Measurements from ENCODE around the gene COPS3. TPM values are rescaled to one million over a fixed set of nuclear protein-coding genes. Genes with fewer than 3 reads are reported as not detected.
A peak's percentile ranks its signal among the peaks of the same experiment; 100 is the strongest.

Gene COPS3
- total RNA-seq, 1 experiment from 2014 or later, result 125 TPM

DNA sequence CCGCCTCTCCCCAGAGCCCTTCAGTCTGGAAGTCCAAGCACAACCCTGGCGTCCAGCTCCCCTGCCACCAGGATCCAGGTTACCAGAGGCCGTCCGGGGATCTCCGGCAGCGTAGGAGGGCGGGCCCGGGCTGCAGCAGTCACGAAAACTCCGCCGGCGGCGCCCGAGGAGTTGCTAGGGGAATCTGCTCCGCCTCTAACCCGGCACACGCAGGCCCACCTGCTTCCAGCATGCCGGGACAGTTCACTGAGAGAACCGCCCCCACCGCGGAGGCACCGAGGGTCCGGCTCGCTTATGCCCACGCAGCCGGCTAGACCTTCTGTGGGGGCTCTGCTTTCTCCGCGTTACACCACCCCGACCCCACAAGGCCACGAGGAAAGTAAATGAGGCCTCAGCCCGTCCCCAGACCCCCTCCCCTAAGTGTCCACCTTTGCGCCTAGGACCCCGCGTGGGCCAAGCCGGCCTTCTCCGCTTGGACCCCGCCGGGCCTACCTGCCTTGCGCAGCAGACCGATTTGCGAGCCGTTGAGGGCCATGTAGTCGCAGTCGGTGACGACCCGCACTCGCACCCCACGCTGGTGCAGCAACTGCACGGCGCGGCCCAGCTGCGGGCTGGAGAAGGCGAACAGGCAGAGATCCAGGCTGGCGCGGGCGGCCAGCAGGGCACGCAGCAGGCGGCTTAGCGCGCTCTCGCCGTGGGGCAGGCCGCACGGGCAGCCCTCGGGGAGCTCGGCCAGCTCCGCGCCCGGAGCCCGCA, 75.5 kb downstream of the COPS3 start:
- no peaks in the 10 kb centered on the region; the same call in 1 of the 2 replicates for H3K36me3 ChIP-seq (replicated peaks; ENCODE audit: control insufficient read depth, insufficient read depth, low read length)
- H3K4me3 ChIP-seq (ENCODE audit: insufficient read depth, low read depth, low read length), result no peak overlapping the region
- H3K27me3 ChIP-seq (ENCODE audit: control insufficient read depth, insufficient read depth, low read length), result no peaks in the 10 kb centered on the region
- DNase-seq, result peak; percentile 68

GRCh38 chr17:17204635-17205231, 76.3 kb downstream of the COPS3 start:
- H3K36me3 ChIP-seq (replicated peaks; ENCODE audit: control insufficient read depth, insufficient read depth, low read length), result no peaks in the 10 kb centered on the region; the same call in 1 of the 2 replicates
- DNase-seq, result no peak
- H3K4me3 ChIP-seq (ENCODE audit: insufficient read depth, low read depth, low read length), result no peak overlapping the region

GRCh38 chr17:17204041-17204591, 76.9 kb downstream of the COPS3 start:
- Histone ChIP-seq H3K36me3 (replicated peaks; ENCODE audit: control insufficient read depth, insufficient read depth, low read length) (no peaks in the 10 kb centered on the region; the same call in 1 of the 2 replicates), H3K27me3 (ENCODE audit: control insufficient read depth, insufficient read depth, low read length) (no peaks in the 10 kb centered on the region), H3K4me3 (ENCODE audit: insufficient read depth, low read depth, low read length) (no peak overlapping the region)
- DNase-seq, result peak; percentile 62

More at GRCh38 chr17:17204635-17205231, 76.3 kb downstream of the COPS3 start:
- H3K27me3 ChIP-seq (ENCODE audit: control insufficient read depth, insufficient read depth, low read length), result no peaks in the 10 kb centered on the region

- DNase-seq, result no peak
- no peak overlapping the region for H3K4me3 ChIP-seq (ENCODE audit: insufficient read depth, low read depth, low read length)
- H3K27me3 ChIP-seq (ENCODE audit: control insufficient read depth, insufficient read depth, low read length), result no peaks in the 10 kb centered on the region
- H3K36me3 ChIP-seq (replicated peaks; ENCODE audit: control insufficient read depth, insufficient read depth, low read length), result no peaks in the 10 kb centered on the region; the same call in 1 of the 2 replicates
These were observed 77.8 kb downstream of the COPS3 start for GRCh38 chr17:17203173-17203730.

DNA sequence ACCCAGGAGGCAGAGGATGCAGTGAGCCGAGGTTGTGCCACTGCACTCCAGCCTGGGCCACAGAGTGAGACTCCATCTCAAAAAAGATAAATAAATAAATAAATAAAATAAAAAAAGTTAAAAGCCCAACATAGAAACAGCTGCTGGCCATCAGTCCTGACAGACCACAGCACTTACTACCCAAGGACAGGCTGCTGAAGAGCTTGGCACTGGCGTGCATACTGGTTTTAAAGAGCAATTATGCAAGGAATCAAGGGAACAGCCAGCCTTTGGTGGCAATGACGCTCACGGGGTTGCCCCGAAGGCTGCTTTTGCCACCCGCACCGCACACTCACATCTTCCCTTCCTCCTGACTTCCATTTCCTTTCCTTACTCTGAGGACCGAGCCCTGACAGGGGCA, 79.1 kb downstream of the COPS3 start:
- H3K36me3 ChIP-seq (replicated peaks; ENCODE audit: control insufficient read depth, insufficient read depth, low read length), result no peaks in the 10 kb centered on the region; the same call in 1 of the 2 replicates
- no peak overlapping the region for H3K4me3 ChIP-seq (ENCODE audit: insufficient read depth, low read depth, low read length)
- H3K27me3 ChIP-seq (ENCODE audit: control insufficient read depth, insufficient read depth, low read length), result no peaks in the 10 kb centered on the region
- no peak for DNase-seq

DNA sequence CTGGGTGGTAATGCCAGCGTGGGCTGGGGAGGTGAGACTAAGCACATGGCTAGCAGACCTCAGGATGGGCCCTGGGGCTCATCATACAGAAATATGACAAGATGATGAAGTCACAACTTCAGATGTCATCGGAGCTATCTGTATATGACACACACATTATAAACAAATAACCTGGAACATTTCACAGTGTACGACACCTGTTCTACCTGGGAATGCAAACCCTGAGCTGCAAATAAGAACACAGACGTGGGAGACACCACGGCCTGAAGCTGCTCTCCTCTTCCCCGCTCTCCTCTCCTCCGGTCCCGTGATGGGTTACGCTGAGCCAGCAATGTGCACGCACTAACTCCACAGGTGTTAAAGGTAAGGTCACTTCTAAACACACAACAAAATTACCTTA, 79.8 kb downstream of the COPS3 start:
- Histone ChIP-seq H3K27me3 (ENCODE audit: control insufficient read depth, insufficient read depth, low read length) (no peaks in the 10 kb centered on the region), H3K4me3 (ENCODE audit: insufficient read depth, low read depth, low read length) (no peak overlapping the region), H3K36me3 (replicated peaks; ENCODE audit: control insufficient read depth, insufficient read depth, low read length) (no peaks in the 10 kb centered on the region; the same call in 1 of the 2 replicates)
- DNase-seq, result no peak

DNA sequence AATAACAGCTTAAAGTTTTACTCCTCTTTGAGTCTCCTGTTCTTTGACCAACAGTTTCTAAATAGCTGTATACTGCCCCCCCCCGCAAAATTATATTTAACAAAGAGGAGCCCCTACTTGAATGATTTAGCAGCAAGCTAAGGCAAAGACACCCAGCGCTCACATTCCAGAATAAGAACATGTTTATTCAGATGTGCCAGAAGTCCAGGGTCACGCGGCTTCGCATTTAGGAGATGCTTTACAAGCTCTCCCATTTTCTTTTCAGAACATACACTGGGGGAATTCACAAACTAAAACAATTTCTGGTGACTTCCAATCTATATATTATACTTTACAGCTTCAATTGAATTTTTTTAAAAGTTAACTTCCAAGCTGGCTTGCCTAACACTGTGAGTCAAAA, 80.2 kb downstream of the COPS3 start:
- no peak overlapping the region for H3K4me3 ChIP-seq (ENCODE audit: insufficient read depth, low read depth, low read length)
- no peaks in the 10 kb centered on the region for H3K27me3 ChIP-seq (ENCODE audit: control insufficient read depth, insufficient read depth, low read length)
- H3K36me3 ChIP-seq (replicated peaks; ENCODE audit: control insufficient read depth, insufficient read depth, low read length), result no peaks in the 10 kb centered on the region; the same call in 1 of the 2 replicates
- DNase-seq, result no peak

- no peak overlapping the region for H3K4me3 ChIP-seq (ENCODE audit: insufficient read depth, low read depth, low read length)
- H3K36me3 ChIP-seq (replicated peaks; ENCODE audit: control insufficient read depth, insufficient read depth, low read length), result no peaks in the 10 kb centered on the region; the same call in 1 of the 2 replicates
- DNase-seq, result no peak
- no peaks in the 10 kb centered on the region for H3K27me3 ChIP-seq (ENCODE audit: control insufficient read depth, insufficient read depth, low read length)
These were observed 80.7 kb downstream of the COPS3 start for GRCh38 chr17:17200311-17200710.

DNA sequence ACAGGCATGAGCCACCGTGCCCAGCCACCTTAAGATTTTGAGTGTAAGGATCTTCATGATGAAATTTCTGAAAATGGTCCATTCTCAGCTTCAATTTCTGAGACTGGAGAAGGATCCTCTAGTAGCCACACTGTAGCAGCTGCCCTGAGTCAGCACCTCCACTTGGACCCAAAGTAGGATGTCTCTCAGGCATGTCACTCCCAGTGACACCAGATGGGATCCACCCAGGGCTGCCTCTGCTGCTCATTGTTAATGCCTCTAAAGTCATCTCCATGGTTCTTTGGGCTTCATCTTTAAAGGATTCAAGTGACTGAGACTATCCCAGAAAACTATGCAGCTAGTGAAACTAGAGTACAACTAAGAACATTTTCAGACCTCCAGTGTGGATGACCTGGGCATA, 82.8 kb downstream of the COPS3 start:
- no peak for DNase-seq
- Histone ChIP-seq H3K4me3 (ENCODE audit: insufficient read depth, low read depth, low read length) (no peak overlapping the region), H3K36me3 (replicated peaks; ENCODE audit: control insufficient read depth, insufficient read depth, low read length) (no peaks in the 10 kb centered on the region; the same call in 1 of the 2 replicates), H3K27me3 (ENCODE audit: control insufficient read depth, insufficient read depth, low read length) (no peaks in the 10 kb centered on the region)

GRCh38 chr17:17196776-17197175, 84.3 kb downstream of the COPS3 start:
- Histone ChIP-seq H3K27me3 (ENCODE audit: control insufficient read depth, insufficient read depth, low read length) (no peaks in the 10 kb centered on the region), H3K4me3 (ENCODE audit: insufficient read depth, low read depth, low read length) (no peak overlapping the region), H3K36me3 (replicated peaks; ENCODE audit: control insufficient read depth, insufficient read depth, low read length) (no peaks in the 10 kb centered on the region)
- DNase-seq, result no peak

Other genes starting within 250 kb of the COPS3 start
- 70.2 and 73.9 TPM in 2 replicates for gene MPRIP, start 238.8 kb downstream of the COPS3 start, total RNA-seq (2014; rRNA removed; shearing (Covaris generic))
- 0.17 TPM in 1 of 2 replicates, not detected in the other for gene PLD6, start 74.9 kb downstream of the COPS3 start, total RNA-seq (2014; rRNA removed; shearing (Covaris generic))
- 36.4 and 42.9 TPM in 2 replicates for gene FLCN, start 44.1 kb downstream of the COPS3 start, total RNA-seq (2014; rRNA removed; shearing (Covaris generic))
- gene NT5M, start 22.1 kb upstream of the COPS3 start, total RNA-seq (2014; rRNA removed; shearing (Covaris generic)), result 14.5 and 41.2 TPM in 2 replicates
- 28.9 and 31.3 TPM in 2 replicates for gene MED9, start 195.8 kb upstream of the COPS3 start, total RNA-seq (2014; rRNA removed; shearing (Covaris generic))
- 5.3 and 5.6 TPM in 2 replicates for gene RASD1, start 215.1 kb upstream of the COPS3 start, total RNA-seq (2014; rRNA removed; shearing (Covaris generic))